ENCODE results near the gene CD101.

GRCh38 chr1:117059678-117060440, 58.3 kb downstream of the CD101 start, which contains the start of gene TTF2:
- TF ChIP-seq EZH2 (IDR thresholded peaks at IDR 0.05; ENCODE audit: borderline replicate concordance, low read depth, low read length, poor library complexity, severe bottlenecking), result no peak
- no peak for TF ChIP-seq CTCF (conservative IDR thresholded peaks at IDR 0.05; ENCODE audit: low read depth, low read length)

Measured in A673 (cell line).